Skin of body (tissue), 2 donors: ENCODE results near the gene ADIPOR1. TPM values are rescaled to one million over a fixed set of nuclear protein-coding genes. Genes with fewer than 3 reads are reported as not detected.

Experiments
- DNase-seq: peaks from one replicate; lab custom pipeline; 2025; lab: John Stamatoyannopoulos, UW
- total RNA-seq: library from RNA; depleted of rRNA; stranded (reverse); fragments of >200 nt; gene quantifications from one replicate; pipeline ENCODE4 v1.2.3, GENCODE V29; 2014

ADIPOR1 gene
- total RNA-seq, 1 donor from 2014 or later: 95.8 TPM

DNA sequence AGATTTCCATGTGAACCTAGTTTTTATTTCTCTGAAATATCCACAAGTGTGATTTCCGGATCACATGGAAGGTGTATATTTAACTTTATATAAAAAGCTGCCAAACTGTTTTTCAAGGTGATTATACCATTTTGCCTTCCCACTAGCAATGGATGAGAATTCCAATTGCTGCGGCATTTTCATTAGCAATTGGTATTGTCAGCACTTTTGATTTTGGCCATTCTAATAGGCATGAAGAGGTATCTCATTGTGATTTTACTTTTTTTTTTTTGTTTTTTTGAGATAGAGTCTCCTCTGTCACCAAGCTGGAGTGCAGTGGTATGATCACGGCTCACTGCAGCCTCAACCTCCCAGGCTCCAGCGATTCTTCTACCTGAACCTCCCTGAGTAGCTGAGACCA is 13.9 kb upstream of the ADIPOR1 start:
- no peak for DNase-seq

DNA sequence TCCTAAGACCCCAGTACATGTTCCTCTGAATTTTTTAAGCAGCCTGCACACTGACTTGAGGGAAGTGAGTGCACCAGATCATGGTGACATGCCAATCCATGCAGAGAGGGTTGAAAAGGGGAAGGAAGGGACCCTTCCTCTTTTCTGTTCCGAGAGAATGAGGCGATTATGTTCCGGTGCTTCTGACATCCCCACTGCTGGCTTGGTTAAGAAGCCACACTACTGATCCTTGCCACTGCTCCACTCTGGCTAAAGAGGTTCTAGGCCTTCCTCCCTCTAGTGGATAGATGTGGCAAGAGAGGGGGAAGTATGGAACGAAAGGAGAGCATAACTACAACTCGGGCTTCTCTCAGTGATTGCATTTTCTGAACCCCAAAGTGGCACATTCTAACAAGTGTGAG is 10.8 kb upstream of the ADIPOR1 start:
- peak; percentile 63 for DNase-seq

GRCh38 chr1:202968351-202968750 is 10.2 kb upstream of the ADIPOR1 start:
- DNase-seq: no peak

- DNase-seq: no peak
Observed at GRCh38 chr1:202967684-202968281, 9.7 kb upstream of the ADIPOR1 start.

- DNase-seq: no peak
Observed at GRCh38 chr1:202966006-202966898, 8.1 kb upstream of the ADIPOR1 start.

GRCh38 chr1:202965422-202965821 is 7.3 kb upstream of the ADIPOR1 start:
- DNase-seq: no peak

- DNase-seq: no peak
Observed at GRCh38 chr1:202964791-202965410, 6.8 kb upstream of the ADIPOR1 start.

- no peak for DNase-seq
Observed at GRCh38 chr1:202961220-202961880, 3.2 kb upstream of the ADIPOR1 start.

GRCh38 chr1:202959276-202959620 is 1.1 kb upstream of the ADIPOR1 start:
- DNase-seq: no peak

GRCh38 chr1:202958544-202959275 is 598 bp upstream of the ADIPOR1 start:
- DNase-seq: no peak

DNA sequence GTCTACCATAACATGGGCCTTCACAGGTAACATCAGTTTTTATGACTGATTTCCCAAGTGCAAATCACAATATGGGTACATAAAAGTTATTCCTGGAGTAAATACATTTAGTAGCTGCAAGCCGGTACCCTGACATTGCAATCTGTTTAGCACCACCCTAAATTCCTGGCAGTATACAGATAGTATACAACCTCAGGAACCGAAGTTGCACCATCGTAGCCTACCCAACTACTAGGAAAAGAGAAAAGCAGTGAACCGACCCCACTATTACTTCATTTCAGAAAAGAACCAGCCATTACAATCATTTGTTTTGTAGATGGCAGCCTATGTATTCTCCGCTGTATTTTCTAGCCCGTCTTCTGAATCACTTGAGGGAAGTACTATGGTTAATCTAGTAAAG is 1.1 kb downstream of the ADIPOR1 start:
- DNase-seq: no peak

GRCh38 chr1:202954057-202954745 is 3.9 kb downstream of the ADIPOR1 start:
- no peak for DNase-seq

GRCh38 chr1:202953392-202953791 is 4.7 kb downstream of the ADIPOR1 start:
- no peak for DNase-seq

DNA sequence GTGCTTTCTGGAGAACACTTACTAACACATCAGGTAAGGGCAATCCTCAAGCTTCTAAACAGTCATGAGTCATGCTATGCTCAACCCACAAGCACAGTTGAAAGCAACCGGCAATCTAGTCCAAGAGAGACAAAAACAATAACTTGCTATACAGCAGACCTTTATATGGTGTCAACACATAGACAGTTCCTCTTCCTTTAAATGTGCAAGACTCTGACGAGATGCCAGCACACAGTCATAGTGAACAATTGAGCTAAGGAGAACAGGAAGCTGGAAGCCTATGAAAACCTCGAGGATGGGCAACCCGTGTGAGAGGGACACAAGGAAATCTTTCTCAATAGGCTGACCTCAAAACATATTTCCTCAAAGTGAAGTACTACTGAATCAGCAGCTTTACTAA is 5.3 kb downstream of the ADIPOR1 start:
- no peak for DNase-seq

GRCh38 chr1:202952099-202952498 is 6.0 kb downstream of the ADIPOR1 start:
- DNase-seq: no peak

DNA sequence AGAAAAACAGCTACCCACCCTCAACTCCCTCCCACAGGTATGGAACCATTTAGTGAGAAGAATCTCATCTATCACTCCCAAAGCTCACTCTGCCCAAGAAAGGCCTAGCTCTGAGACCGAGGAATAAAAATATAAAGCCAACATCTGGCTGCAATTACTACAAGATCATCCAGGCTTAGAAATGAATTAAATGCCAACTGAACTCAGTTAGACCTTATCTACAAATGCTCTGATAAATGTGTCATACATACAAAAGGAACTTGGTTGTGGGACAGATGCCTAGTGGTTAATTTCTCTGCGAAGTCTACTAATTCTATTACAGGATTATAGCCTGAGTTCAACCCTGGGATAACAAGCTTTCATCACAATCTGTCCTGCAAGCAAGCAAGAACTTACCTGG is 6.7 kb downstream of the ADIPOR1 start:
- no peak for DNase-seq

DNA sequence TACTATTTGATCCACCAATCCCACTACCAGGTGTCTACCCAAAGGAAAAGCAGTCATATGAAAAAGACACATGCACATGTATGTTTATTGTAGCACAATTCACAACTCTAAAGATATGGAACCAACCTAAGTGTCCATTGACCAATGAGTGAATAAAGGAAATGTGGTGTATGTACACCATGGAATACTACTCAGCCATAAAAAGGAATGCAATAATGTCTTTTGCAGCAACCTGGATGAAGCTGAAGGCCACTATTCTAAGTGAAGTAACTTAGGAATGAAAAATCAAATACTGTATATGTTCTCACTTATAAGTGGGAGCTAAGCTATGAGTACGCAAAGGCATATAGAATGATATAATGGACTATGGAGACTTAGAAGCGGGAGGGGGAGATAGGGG is 12.6 kb downstream of the ADIPOR1 start:
- DNase-seq: no peak

- no peak for DNase-seq
Observed at GRCh38 chr1:202944438-202944921, 13.6 kb downstream of the ADIPOR1 start.

- DNase-seq: no peak
Observed at GRCh38 chr1:202942426-202942825, 15.7 kb downstream of the ADIPOR1 start.

DNA sequence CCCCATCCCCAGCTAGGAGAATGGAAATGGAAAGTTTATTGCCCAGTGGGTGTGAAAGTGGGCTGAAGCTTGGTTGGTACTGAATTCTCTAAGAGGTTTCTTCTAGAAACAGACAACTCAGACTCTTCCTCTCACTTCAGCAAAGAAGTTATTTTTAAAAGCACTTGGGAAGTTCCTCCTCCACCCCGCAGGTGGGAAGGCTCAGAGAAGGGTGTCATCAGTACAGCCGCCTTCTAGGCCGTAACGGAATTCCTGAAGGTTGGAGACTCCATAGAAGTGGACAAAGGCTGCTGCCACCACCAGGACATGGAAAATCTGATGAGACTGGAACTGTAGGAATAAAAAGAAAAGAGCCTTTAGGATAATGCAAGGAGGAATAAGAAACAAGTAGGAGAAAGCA is 16.7 kb downstream of the ADIPOR1 start:
- no peak for DNase-seq

DNA sequence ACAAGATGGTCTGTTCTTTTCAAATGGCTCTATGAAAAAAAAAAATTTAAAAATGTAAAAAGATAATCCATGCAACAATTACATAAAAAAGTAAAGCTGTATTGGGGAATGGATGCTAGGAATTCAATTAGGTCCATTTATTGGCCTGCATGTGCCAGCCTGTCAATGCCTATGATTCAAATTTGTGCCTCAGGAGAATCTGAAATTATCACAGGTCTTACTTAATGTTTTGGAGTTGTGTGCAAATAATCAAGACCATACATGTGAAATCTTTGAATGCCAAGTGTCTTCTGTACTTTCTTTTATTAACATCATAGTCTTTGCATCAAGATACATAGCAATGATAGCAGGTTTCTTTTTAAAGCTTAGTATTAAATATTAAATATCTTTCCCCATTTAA is 17.6 kb downstream of the ADIPOR1 start:
- DNase-seq: no peak
